C4-2B (cell line): ENCODE measurements around the gene LRRTM3.

ENCODE experiments used
- H3K27ac ChIP-seq: fragments of 450-650 bp; 2 replicates; pipeline ENCODE4 v1.5.1; 2017
- CTCF ChIP-seq: fragments of 450-650 bp; conservative IDR thresholded peaks from 2 replicates; pipeline ENCODE4 v1.5.1; 2017; ENCODE audit warnings: mild to moderate bottlenecking
- ZFX ChIP-seq: fragments of 450-650 bp; IDR thresholded peaks from 2 replicates; pipeline ENCODE4 v1.6.1; 2017

Gene LRRTM3

GRCh38 chr10:66980246-66980815, 54.5 kb downstream of the LRRTM3 start:
- no peak overlapping the region for H3K27ac ChIP-seq
- TF ChIP-seq CTCF = no peak
- no peak for TF ChIP-seq ZFX

- no peak overlapping the region for H3K27ac ChIP-seq
- TF ChIP-seq ZFX (no peak), CTCF (no peak)
These were observed 55.7 kb downstream of the LRRTM3 start for GRCh38 chr10:66981361-66982052.

GRCh38 chr10:66982053-66982420, 56.2 kb downstream of the LRRTM3 start:
- H3K27ac ChIP-seq = no peak overlapping the region
- no peak for TF ChIP-seq CTCF
- no peak for TF ChIP-seq ZFX

GRCh38 chr10:66982792-66983474, 57.1 kb downstream of the LRRTM3 start:
- no peak for TF ChIP-seq CTCF
- no peak for TF ChIP-seq ZFX
- H3K27ac ChIP-seq = no peak overlapping the region

- no peak for TF ChIP-seq ZFX
- no peak for TF ChIP-seq CTCF
- no peak overlapping the region for H3K27ac ChIP-seq
These were observed 57.6 kb downstream of the LRRTM3 start for GRCh38 chr10:66983475-66983818.

- H3K27ac ChIP-seq = no peak overlapping the region
- TF ChIP-seq CTCF (no peak), ZFX (no peak)
These were observed 64.5 kb downstream of the LRRTM3 start for GRCh38 chr10:66990143-66990830.

GRCh38 chr10:66996996-66997395, 71.2 kb downstream of the LRRTM3 start:
- TF ChIP-seq ZFX = no peak
- TF ChIP-seq CTCF = no peak
- no peak overlapping the region for H3K27ac ChIP-seq
